A172 (cell line): ENCODE results near the gene CLSTN2. TPM values are rescaled to one million over a fixed set of nuclear protein-coding genes. Genes with fewer than 3 reads are reported as not detected.

Source experiments
- DNase-seq: peaks from one replicate; pipeline ENCODE4 v3.0.0-alpha.2; 2015; ENCODE audit warnings: low spot score
- total RNA-seq: library from RNA; depleted of rRNA; stranded (reverse); fragments of >200 nt; shearing (Covaris generic); gene quantifications from 2 replicates; pipeline ENCODE4 v1.2.3, GENCODE V29; 2014

CLSTN2 gene
- total RNA-seq, 1 experiment from 2014 or later = 1.1 TPM

DNA sequence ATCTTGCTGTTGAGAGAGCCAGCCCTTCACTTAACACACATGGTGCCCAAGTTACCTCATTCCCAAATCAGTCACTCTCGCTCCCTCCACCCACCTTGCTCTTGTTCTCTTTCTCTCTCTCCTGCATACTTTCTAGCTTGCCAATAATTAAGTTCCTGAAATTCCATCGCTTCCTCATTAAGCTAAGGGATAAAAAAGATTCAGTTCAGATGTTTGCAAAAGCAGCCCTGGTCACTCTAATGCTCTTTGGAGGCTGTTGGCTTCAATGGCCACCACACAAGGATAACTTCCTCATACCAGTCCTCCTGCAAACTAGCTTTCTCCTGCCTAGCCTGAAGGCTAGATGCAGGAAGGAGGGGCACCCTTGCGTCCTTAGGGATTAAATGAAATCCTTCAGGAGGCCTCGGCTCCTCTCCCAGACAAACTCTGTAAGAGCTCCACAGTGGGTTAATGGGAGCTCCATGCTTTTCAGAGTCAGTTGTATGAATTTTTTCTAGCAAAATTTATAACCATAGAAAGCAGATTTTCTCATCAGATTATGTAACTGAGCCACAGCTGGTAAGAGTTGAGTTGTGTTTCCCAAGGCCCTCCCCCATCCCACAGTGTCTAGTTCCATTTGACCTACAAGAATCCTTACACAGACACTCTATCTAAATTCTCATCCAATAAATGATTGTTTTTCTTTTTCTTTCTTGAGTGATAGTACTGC, 566.2 kb downstream of the CLSTN2 start:
- DNase-seq = no peak

DNA sequence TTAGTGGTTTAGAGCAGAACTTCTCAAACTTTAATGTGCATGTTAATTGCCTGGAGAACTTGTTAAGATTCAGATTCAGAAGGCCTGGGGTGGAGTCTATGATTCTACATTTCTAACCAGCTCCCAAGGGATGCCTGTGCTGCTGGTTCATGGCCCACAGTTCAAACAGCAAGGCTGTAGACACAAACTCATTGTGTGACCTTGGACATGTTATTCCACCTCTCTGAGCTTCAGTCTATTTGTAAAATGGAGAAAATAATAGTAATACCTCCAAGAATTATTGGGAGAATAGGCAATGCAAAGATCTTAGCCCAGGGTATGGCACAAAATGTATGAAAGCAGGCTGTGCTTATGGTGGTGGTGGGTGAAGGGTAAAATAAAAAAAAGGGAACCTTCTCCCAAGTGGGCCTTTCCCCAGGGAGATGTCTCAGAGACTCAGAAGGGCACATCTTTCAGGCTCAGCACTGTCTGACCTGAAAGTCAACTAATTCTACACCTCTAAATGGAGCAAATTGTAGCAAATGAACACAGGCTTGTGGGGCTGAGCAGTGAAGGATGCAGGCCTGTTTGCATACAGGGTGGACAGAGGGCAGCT, 566.9 kb downstream of the CLSTN2 start:
- DNase-seq = no peak

DNA sequence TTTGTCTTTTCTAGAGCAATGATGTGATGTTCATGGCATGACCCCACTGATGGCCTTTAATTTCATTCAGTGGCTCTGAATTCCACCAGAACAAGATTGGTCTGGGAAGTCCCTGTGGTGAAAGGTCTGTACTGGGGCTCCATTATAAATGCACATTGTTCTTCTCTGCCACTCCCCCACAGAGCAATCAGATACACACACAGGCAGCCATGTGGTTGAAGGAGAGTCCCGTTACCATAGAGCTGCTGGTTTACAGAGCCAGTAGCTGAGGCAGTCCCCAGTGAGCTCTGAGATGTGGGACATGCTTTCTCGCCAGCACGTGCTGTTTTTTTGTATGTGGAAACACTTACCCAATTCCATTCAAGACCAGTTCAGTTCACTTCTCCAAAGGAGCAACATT, 570.2 kb downstream of the CLSTN2 start:
- peak; percentile 61 for DNase-seq

DNA sequence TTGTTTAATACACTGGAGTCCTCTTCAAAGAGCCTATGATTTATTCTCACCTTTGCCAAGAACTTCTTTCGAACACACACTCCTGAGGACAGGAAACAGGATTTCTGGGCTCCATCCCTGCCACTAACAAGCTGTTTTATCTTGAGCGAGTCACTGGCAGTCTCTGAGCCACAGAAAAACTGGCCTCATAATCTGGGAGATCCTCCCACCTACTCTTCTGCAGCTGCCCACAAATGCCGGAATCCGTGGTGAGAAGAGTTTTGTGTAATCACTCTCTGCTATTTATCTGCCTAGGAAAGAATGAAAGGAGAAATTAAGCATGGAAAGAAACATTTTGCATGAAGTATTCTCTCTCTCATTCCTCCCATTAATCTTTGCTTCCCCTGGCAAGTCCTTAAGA, 570.9 kb downstream of the CLSTN2 start:
- DNase-seq = no peak

DNA sequence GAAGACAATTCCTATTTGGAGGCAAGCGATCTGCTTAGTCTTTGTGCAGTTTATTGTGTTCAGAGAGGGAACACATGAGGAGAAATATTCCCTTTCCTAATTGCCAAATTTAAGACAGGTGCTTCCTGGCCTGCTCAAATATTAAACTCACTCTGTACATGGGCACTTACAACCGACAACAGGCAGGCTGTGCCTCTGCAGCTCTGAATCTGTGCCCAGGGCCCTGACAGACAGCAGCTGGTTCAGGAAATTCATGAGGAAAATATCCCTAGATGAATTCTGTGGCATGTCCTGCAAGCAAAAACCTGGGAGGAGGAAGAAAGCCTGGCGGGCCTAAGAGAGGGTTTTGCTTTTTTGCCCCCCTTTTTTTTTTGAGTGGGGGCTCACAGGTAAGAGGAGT, 573.6 kb downstream of the CLSTN2 start:
- no peak for DNase-seq

DNA sequence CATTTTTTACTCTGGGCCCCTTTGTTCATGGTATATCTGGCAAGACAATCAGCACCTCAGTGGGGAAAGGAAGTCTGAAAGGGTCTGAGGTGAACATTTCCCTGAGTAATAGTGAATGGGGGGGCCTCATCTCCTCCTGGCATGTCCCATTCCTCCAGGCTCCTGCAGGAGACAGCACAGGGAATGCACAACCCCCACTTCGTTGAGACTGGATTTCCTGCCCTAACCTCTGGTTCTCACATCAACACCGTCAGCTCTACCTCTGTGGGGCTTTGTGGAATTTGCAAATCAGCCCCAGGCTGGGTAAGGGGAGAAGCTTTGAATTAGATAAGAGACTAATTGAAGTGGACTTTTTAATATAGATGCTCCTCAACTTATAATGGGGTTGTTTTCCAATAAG, 574.5 kb downstream of the CLSTN2 start:
- DNase-seq = no peak

DNA sequence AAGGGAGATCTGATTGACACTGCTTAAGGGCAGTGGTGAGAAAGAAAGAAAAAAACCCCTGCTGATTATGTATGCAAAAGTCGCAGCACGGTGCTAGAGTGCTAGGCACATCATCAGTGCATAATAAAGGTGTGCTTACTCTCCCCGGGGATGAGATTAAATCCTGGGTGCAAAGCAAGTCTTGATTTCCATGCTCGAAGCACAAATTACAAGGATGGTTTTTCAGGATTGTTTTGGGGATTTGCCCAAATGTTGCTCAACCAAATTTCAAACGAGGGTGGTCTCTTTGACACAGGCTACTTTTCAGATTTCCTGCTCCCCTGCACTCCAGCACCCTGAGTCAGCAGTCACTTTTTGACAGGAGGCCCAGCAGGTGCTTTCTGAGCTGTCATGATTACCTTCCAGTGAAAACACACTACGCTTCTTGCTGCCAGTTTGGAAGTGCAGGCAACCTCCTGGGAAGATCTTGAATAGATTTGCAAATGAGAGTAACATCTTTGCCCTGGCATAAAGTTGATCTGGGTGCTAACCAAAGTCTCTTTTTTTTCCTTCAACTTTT, 575.4 kb downstream of the CLSTN2 start:
- DNase-seq = no peak

DNA sequence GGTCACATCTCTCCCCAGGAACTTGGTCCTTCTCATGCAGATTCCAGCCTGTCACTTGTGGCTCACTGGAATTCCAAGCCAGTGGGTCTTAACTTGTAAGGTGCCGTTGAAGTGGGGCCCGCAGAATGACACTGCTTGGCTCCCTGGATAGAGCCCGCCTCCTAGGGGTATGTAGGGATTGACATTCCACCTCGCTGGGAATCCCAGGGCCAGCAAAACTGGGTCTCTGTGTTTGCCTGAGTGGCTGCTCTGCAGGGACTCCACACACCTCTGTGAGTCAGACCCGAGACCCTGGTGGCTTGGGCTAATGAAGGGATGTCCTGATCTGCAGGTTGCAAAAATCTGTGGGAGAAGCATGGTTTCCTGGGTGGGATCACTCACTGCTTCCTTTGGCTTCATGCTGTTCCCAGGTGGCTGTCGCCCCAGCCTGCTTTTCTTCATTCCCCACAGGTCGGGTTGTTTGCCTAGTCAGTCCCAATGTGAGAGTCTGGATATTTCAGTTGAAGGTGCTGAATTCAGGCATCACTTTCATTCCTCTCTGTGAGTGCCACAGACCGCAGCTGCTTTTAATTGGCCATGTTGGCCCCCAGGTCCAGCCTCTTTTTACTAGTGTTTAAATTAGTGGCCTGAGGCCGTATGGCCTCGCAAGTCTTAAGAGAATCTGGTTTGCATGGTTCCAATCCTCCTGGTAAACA, 586.9 kb downstream of the CLSTN2 start:
- no peak for DNase-seq

DNA sequence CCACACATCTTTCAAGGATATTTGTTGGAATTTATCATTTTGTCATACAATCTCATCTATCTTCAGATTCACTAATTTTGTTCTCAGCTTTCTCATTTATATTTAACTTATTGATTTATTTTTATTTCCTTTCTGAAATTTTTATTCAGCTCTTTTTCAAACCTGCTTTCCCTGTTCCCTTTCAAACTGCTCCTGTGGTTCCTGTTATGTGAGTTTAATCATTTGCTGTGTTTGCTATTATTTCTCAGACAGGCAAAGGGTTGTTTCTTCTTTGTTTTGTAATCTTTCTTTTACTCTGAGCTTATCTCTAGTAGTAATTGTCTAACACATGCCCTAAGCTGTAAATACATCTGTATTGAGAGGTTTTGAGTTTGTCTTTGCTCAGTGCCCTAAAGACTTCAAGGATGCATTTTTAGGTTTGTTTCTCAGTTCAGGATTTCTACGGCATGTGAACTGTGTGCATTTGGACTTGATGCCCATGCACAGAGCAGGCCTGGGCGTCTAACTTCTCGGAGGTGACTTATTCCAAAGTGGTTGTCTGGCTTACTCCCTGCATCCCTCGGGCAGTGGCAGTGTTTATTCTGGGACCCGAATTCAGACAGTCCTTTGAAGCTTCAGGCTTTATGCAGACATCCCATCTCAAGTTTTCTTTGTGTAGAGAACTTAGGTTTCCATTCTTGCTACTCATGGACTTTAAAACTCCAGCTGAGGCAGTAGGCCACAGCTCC, 587.8 kb downstream of the CLSTN2 start:
- no peak for DNase-seq

DNA sequence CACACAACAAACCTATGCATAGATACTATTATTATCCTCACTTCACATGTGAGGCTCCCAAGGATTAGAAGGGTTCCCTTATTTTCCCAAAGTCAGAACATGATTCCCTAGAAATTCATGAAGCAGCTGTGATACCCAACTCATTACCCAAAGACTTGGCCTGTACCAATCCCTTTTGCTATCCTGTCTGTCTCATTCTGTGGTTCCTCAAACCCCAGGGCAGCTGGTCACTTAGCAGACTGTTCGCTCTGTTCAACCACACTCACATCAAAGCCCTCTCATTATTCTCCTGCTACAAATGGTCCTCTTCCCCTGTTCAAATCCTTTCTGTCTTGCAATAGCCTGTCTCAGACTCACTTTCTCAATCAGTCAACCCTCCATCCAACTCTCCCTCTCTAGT, 588.6 kb downstream of the CLSTN2 start:
- DNase-seq = no peak

DNA sequence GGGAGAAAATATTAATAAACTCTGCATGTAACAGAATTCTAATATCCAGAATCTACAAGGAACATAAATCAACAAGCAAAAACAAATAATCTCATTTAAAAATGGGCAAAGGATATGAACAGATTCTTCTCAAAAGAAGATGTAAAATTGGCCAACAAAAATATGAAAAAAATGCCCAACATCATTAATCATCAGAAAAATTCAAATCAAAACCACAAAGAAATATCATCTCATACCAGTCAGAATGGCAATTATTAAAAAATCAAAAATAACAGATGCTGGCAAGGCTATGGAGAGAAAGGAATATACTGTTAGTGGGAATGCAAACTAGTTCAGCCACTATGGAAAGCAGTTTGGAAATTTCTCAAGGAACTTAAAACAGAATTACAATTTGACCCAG, 592.2 kb downstream of the CLSTN2 start:
- no peak for DNase-seq

DNA sequence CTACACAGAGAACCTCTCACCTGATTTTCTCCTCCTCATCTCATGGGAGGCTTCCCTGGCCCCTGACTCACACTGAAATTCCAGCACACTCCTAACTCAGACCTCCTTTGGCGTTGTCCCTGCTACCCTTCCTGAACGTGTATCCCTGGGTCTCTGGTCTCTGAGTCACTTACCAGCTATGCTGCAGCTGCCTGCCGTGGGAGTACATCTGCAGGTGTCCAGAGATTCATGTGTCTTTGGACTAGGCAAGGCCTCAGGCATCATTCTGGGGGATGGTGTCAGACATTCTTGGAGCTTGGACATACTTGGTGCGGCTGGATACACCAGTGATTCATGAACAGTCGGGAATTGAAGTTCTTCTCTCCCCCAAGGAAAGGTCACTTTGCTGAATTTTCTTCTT, 594.1 kb downstream of the CLSTN2 start:
- DNase-seq = peak; percentile 98

DNA sequence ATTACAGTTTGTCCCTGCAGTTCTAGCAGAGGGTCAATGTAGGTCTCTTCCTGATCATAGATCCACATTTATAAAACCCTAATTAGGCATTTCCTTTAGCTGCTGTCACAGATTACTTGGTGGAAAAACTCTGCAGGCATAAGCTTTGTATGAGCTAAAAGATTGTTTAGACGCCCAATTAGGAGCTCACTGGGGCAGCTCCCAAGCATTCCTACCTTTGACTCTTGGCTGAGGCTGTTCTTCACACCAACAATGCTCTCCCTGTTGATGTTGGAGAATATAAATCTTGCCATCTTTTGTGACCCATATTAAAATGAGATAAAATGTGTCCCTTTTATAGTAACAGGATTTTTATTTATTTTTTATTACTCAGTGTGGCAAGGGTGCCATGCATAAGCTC, 594.6 kb downstream of the CLSTN2 start:
- peak; percentile 64 for DNase-seq

DNA sequence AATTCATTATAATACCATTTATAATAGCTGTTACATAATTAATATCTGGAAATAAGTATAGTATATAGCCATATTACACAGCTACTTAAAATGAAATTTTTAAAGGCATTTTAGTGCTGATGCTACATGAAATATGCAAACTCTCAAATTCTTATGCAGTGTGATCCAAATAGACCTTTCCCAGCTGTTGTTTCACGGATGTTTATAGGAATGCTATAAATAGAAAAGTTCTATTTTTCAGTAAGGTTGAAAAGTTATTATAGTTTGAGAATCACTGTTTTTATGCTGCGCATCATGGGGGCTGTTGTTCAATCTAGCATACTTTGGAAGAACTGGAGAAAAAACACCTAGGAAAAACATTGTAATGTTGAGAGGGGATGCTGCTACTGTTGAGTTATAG, 595.1 kb downstream of the CLSTN2 start:
- no peak for DNase-seq

DNA sequence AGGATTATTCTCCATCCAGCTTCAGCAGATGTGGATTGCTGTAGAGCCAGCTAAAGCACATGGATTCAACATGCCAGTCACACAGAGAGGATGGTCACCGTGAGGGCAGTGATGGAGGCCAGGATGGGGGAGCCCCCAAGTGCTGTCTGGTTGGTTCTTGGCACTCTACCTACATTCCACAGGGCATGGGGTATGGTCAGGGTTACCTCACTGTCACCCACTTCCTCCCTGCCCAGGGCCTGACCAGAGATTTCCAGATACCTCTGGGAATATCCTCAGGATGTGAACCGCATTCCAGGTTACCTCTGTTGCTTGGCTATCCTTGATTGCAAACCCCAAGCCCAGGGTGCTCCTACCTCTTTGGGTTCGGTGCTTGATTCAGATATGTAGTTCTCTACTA, 595.6 kb downstream of the CLSTN2 start:
- peak; percentile 75 for DNase-seq

DNA sequence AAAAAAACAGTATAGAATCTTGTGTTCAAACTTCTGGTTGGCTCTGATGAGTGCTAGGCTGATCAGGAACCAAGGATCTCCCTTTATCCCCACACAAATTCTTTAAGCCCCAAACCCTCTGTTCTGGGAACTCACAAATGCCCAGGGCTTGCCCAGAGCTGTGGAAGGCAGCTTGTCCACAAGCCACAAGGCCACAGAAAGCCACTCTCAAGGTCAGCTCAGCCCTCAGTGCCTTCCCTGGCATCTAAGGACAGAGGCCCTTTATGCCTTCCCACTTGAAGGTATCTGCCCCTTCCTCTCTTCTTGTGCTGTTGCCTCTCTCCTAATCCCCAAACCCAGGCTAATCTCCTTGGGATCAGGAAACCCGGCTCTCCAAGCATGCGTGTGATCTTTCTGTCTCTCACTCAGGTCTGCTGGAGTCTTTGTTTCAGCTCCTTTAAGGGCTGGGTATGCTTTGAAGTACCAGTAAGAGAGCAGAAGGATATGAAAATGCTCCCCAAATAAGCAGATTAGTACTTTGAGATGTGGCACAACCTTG, 597.9 kb downstream of the CLSTN2 start:
- DNase-seq = no peak

DNA sequence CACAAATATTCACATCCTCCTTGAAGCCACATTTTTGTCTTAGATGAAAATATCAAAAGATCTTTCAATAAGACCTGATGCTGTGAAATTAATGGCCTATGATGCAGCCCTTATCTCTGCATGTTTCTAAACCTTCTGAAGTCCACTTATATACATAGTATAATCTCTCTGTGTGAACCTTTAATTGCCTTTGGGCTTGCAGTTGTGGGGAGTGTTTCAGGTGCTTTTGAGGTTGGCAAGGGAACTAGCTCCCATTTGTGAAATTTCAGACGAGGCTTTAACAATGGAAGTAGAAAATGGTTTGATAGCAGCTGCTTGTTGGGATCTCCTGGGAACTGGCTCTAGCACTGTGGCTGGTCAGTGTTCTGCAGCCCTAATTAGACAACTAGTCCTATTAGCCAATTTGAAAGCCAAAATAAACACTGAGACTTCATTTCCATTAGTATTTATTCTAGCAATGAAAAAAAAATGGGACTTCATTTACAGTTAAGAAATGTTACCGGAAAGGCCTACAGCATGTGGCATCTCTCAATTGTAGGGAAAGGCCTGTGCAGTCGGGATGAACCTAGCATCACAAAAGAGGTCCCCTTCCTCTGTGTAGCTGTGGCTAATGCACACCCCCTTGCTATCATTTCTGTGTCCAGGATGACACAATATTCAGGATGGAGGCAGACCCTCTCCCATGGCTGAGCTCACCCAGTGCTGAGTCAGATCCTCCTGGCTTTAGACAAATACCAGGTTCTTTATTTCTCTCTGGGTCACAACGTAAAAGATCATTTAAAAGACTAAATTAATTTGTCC, 602.1 kb downstream of the CLSTN2 start:
- no peak for DNase-seq

DNA sequence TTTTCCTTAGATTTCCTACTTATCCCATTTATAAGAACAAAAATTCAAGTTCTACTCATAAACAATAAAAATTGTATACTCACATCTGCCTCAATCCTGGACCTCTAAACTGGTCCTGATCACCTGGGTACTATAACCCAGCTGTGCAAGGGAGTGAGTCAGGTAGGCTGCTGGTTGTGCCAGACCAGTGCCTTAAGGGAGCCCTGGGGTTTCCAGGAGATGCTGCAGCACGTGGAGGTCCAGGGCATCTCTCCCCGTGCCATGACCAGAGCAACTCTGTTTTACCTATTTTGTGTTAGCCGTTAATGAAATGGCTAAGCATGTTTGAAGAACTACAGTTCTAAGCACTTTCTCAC, 602.7 kb downstream of the CLSTN2 start:
- no peak for DNase-seq

DNA sequence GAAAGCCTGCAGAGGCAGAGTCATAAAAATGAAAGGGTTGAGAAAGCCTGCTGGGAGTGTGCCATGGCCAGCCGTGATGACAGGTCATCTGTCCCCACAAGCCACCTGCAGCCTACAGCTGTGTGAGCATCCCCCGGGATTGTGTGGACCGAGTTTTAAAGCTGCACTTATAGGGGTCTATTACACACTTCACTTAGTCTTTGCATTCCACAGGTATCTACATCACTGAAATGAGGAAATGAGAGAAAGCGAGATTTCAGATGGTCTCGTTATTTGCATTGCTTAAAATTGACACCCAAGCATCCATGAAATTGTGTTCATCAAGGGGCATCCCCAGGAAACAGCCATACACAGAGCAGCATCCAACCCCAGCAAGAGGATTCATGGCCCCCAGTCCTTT, 605.3 kb downstream of the CLSTN2 start:
- no peak for DNase-seq

DNA sequence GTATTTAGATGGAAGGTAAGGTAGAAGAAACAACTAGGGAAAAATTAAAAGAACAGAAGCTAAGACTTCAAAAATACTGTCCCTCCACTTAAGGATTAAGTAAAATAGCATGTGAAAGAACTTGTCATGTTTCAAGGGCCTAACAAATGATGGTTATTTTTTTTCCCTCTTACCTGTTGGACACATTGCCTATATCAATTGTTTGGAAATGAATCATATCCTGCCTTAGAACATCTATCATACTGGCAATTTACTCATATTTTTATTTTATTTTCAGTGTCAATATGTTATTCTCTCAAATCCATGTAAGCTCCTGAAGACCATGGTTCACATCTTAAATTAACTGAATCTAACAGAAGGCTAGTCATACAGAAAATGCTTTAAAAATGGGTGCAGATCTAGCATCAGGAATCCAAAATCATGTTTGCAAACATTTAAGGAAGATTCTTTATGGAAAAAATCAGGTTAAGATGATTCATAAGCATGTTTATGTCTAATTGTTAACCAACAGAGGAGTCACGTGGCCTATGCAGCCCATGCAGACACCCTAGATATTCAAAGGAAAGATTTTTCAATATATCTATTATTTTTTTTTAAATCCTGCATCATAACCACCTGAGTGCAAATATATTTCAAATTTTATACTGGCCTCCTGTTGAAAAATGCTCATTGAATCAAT, 607.1 kb downstream of the CLSTN2 start:
- no peak for DNase-seq

DNA sequence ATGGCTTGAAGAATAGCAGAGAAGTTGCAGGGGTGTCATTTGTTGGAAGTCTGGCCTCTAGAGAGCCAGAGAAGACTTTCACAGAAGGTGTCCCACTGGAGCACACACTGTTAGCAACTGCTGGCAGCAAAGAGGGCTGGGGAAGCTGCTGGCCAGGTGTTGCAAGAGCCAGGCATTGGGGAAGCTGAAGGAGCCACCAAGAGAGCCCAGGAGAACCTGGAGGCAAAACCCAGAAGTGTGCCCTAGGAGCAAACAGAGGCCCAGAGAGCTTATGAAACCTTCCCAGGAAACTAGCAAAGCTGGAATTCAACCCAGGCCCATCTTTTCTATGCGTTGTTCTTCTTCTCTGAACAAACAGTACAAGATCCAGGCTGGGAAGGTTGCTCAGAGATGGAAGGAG, 610.2 kb downstream of the CLSTN2 start:
- no peak for DNase-seq
